Mucosa of descending colon (tissue), 3 donors: ENCODE measurements around the gene NUAK1. TPM values are rescaled to one million over a fixed set of nuclear protein-coding genes. Genes with fewer than 3 reads are reported as not detected.

Experiments
- ATAC-seq: fragments of 200-7000 bp; cut with Tn5 transposase; one replicate; pipeline ENCODE4 v1.9.1; 2020; ENCODE audit warnings: mild to moderate bottlenecking, moderate library complexity
- DNase-seq, 3 donors: peaks; one replicate each; pipeline ENCODE4 v3.0.0-alpha.2; 2020
- H3K36me3 ChIP-seq: fragments of 200-600 bp; one replicate; pipeline ENCODE4 v1.8.0; 2021; ENCODE audit warnings: low read depth, mild to moderate bottlenecking
- H3K4me1 ChIP-seq: fragments of 200-600 bp; one replicate; pipeline ENCODE4 v1.8.0; 2021; ENCODE audit warnings: low read depth, mild to moderate bottlenecking
- H3K4me3 ChIP-seq: fragments of 200-600 bp; one replicate; pipeline ENCODE4 v1.8.0; 2021; ENCODE audit warnings: mild to moderate bottlenecking
- H3K9me3 ChIP-seq: fragments of 200-600 bp; one replicate; pipeline ENCODE4 v1.8.0; 2021; ENCODE audit warnings: mild to moderate bottlenecking
- intact Hi-C, 2 donors: fragments of 100-400 bp; cut with DNase I in 1 of 2; cut with micrococcal nuclease in 1 of 2; formaldehyde crosslinking; loops; one replicate each; pipeline versions ENCODE4 v1.11.0 to v1.11.1; 2022; cut with DNase I, micrococcal nuclease
- total RNA-seq, 3 donors: library from RNA; stranded (reverse); fragmentation: NEBNext Ultra II Directional in 2 of 3; extraction: Animal tissue kit (Norgen Biotek cat#: 25700) in 2 of 3; gene quantifications; one replicate each; pipeline versions ENCODE4 v1.2.1 to v1.2.4, GENCODE V29; 2021 to 2023
- TF ChIP-seq, protein P1 (sequence below): fragments of 200-600 bp; IDR thresholded peaks from one replicate; pipeline ENCODE4 v1.8.0; 2022; ENCODE audit warnings: antibody characterized with exemption, mild to moderate bottlenecking
- donor health status: DM: no; HTN: no; CAD: no; lungs with moderate emphysema.
- donor health status: DM: no; HTN: no; CAD: no.
- donor health status: DM: no; HTN: yes; CAD: no.

The NUAK1 gene
- total RNA-seq, 3 donors from 2014 or later = 4.9 to 6.8 (median 5.4) TPM

DNA sequence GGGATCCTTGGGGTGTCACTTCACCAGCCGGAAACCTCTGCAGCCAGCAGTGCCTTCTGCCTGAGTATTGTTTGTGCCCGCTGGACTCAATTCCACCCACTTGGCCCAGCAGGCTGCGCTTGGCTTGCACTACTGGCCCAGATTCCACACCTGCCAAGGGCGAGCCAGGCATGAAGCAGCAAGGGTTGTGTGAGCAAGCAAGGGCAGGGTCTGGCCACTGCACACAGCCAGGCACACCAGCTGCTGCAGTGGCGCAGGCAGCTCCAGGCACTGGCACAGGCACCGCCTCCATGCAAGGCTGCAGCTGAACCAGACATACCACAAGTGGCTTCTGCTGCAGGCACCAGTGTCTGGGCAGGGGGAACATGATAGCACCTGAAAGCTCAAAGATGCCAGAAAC lies 99.5 kb downstream of the NUAK1 start:
- H3K4me3 ChIP-seq = no peak overlapping the region
- intact Hi-C loops = loop anchor here in 1 of 2 donors (10.0 kb wide), 1 partner anchor 96 kb away; the partner anchor contains the start of gene NUAK1
- no peak for DNase-seq
- no peaks in the 10 kb centered on the region for H3K36me3 ChIP-seq
- H3K4me1 ChIP-seq = no peaks in the 10 kb centered on the region
- no peak for ATAC-seq
- H3K9me3 ChIP-seq = no peaks in the 10 kb centered on the region
- TF ChIP-seq, protein P1, sequence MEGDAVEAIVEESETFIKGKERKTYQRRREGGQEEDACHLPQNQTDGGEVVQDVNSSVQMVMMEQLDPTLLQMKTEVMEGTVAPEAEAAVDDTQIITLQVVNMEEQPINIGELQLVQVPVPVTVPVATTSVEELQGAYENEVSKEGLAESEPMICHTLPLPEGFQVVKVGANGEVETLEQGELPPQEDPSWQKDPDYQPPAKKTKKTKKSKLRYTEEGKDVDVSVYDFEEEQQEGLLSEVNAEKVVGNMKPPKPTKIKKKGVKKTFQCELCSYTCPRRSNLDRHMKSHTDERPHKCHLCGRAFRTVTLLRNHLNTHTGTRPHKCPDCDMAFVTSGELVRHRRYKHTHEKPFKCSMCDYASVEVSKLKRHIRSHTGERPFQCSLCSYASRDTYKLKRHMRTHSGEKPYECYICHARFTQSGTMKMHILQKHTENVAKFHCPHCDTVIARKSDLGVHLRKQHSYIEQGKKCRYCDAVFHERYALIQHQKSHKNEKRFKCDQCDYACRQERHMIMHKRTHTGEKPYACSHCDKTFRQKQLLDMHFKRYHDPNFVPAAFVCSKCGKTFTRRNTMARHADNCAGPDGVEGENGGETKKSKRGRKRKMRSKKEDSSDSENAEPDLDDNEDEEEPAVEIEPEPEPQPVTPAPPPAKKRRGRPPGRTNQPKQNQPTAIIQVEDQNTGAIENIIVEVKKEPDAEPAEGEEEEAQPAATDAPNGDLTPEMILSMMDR = no peak

- ATAC-seq (no peak), DNase-seq (no peak)
- Histone ChIP-seq H3K9me3 (no peaks in the 10 kb centered on the region), H3K4me1 (no peaks in the 10 kb centered on the region), H3K4me3 (no peak overlapping the region), H3K36me3 (no peaks in the 10 kb centered on the region)
- intact Hi-C loops = loop anchor here in 1 of 2 donors (10.0 kb wide), 1 partner anchor 97 kb away; the partner anchor contains the start of gene NUAK1
- TF ChIP-seq, protein P1 = no peak
Observed at GRCh38 chr12:106037524-106038298, 101.0 kb downstream of the NUAK1 start.

GRCh38 chr12:106035421-106035820 lies 103.3 kb downstream of the NUAK1 start:
- H3K4me3 ChIP-seq = no peak overlapping the region
- no peak for DNase-seq
- intact Hi-C loops = loop anchor here in 1 of 2 donors (10.0 kb wide), 1 partner anchor 99 kb away; the partner anchor contains the start of gene NUAK1
- H3K4me1 ChIP-seq = no peaks in the 10 kb centered on the region
- ATAC-seq = no peak
- no peaks in the 10 kb centered on the region for H3K36me3 ChIP-seq
- no peaks in the 10 kb centered on the region for H3K9me3 ChIP-seq
- TF ChIP-seq, protein P1 = no peak

DNA sequence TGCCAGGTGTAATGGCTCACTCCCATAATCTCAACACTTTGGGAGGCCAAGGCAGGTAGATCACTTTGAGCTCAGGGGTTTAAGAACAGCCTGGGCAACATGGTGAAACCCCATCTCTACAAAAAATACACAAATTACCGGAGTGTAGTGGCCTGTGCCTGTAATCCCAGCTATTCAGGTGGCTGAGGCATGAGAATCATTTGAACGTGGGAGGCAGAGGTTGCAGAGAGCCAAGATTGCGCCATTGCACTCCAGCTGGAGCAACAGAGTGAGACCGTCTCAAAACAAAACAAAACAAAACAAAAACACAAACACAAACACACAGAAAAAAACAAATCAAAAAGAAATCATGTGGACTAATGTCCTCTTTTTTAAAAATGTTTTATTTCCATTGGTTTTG lies 104.4 kb downstream of the NUAK1 start:
- intact Hi-C loops = loop anchor here in 1 of 2 donors (10.0 kb wide), 1 partner anchor 100 kb away; the partner anchor contains the start of gene NUAK1
- Histone ChIP-seq H3K4me1 (no peaks in the 10 kb centered on the region), H3K9me3 (no peaks in the 10 kb centered on the region), H3K4me3 (no peak overlapping the region), H3K36me3 (no peaks in the 10 kb centered on the region)
- DNase-seq (no peak), ATAC-seq (no peak)
- TF ChIP-seq, protein P1 = no peak

- ATAC-seq = no peak
- H3K4me1 ChIP-seq = no peaks in the 10 kb centered on the region
- no peak for DNase-seq
- no peak overlapping the region for H3K4me3 ChIP-seq
- H3K36me3 ChIP-seq = no peaks in the 10 kb centered on the region
- intact Hi-C loops = loop anchor here in 1 of 2 donors (10.0 kb wide), 1 partner anchor 102 kb away; the partner anchor contains the start of gene NUAK1
- H3K9me3 ChIP-seq = no peaks in the 10 kb centered on the region
- TF ChIP-seq, protein P1 = no peak
Observed at GRCh38 chr12:106033161-106033675, 105.5 kb downstream of the NUAK1 start.
